SH-SY5Y (cell line): ENCODE measurements around the gene TAGLN.

Source experiments
- GATA2 ChIP-seq: IDR thresholded peaks from 2 replicates; pipeline ENCODE4 v1.6.1; 2011; ENCODE audit warnings: mild to moderate bottlenecking, low read depth, low read length
- GATA3 ChIP-seq: IDR thresholded peaks from 2 replicates; pipeline ENCODE4 v1.6.1; 2011; ENCODE audit warnings: low read depth, mild to moderate bottlenecking, low read length, moderate library complexity

- no peak for TF ChIP-seq GATA2
- TF ChIP-seq GATA3, result no peak
These were observed 15.3 kb upstream of the TAGLN start for GRCh38 chr11:117183724-117184349.
